ENCODE measurements around the gene RGMB. TPM values are rescaled to one million over a fixed set of nuclear protein-coding genes. Genes with fewer than 3 reads are reported as not detected.

RGMB gene
- total and polyA plus RNA-seq, 2 of the 13 experiments (the other 11 are each of a cell fraction or from before 2014, with no cell fraction given) = 3.0 to 3.8 TPM

- ChIA-PET POLR2A (no interaction called here), CTCF (ENCODE audit: low intra/inter-chr PET ratio, low total read pairs) (no interaction called here)
- Histone ChIP-seq H3K4me3 (replicated peaks in 1 of 3; ENCODE audit: insufficient read depth in 1 of 3, low read depth in 2 of 3, low read length in 3 of 3) (no peak overlapping the region), H3K36me3 (replicated peaks in 1 of 2; ENCODE audit: control insufficient read depth in 1 of 2, insufficient read depth in 2 of 2, low read length in 2 of 2) (no peaks in the 10 kb centered on the region), H3K9ac (ENCODE audit: insufficient read depth, low read depth, low read length) (no peak overlapping the region), H3K27ac (ENCODE audit: extremely low read length, insufficient read depth, low read length) (no peak overlapping the region), H2AFZ (ENCODE audit: low read length) (no peak overlapping the region), H3K27me3 (ENCODE audit: control insufficient read depth in 1 of 2, insufficient read depth in 2 of 2, low read length in 2 of 2) (no peaks in the 10 kb centered on the region; a peak in 1 of 5 replicates), H3K4me2 (ENCODE audit: low read depth, low read length) (no peak overlapping the region), H3K4me1 (ENCODE audit: insufficient read depth, low read length) (no peaks in the 10 kb centered on the region), H3K79me2 (ENCODE audit: insufficient read depth, low read length) (no peaks in the 10 kb centered on the region), H3K9me3 (ENCODE audit: low read length) (no peaks in the 10 kb centered on the region), H4K20me1 (ENCODE audit: insufficient read depth, low read length) (no peaks in the 10 kb centered on the region)
- in situ Hi-C loops (cut with HindIII; ENCODE audit: extremely low pct_ligation_motif_present, low pct_unique_long_range_greater_than_20kb) (loop anchor here (25.0 kb wide), 1 partner anchor 1288 kb away; no protein-coding TSS in a partner anchor), intact Hi-C loops (cut with micrococcal nuclease; ENCODE audit: unreplicated experiment) (loop anchor here (2.0 to 5.0 kb wide), 2 partner anchors 57 to 1528 kb away; no protein-coding TSS in a partner anchor)
- DNase-seq (ENCODE audit: low spot score) = no peak
- no peak for ATAC-seq
- FAIRE-seq = no peak
- BruUV-seq (replicated peaks) = no TSS peak
- 12% methylated on average over 4 of the region's 4 CpGs for WGBS (ENCODE audit: low lambda C conversion rate)
- TF ChIP-seq JUND (CRISPR knock-in tag; IDR thresholded peaks at IDR 0.05) (no peak), ZNF558 (CRISPR knock-in tag; IDR thresholded peaks at IDR 0.05; ENCODE audit: borderline replicate concordance) (no peak), ZFP90 (CRISPR knock-in tag; IDR thresholded peaks at IDR 0.05; ENCODE audit: borderline replicate concordance) (no peak), ZNF570 (CRISPR knock-in tag; IDR thresholded peaks at IDR 0.05; ENCODE audit: borderline replicate concordance) (no peak), ZNF615 (CRISPR knock-in tag; IDR thresholded peaks at IDR 0.05; ENCODE audit: borderline replicate concordance) (no peak), CBX5 (CRISPR knock-in tag; IDR thresholded peaks at IDR 0.05; ENCODE audit: borderline replicate concordance) (no peak), MXD4 (CRISPR knock-in tag; IDR thresholded peaks at IDR 0.05) (no peak), PCBP1 (IDR thresholded peaks at IDR 0.05; ENCODE audit: borderline replicate concordance, low read depth, low read length) (no peak), SMAD3 (CRISPR knock-in tag; IDR thresholded peaks at IDR 0.05) (no peak), ZFP82 (CRISPR knock-in tag; IDR thresholded peaks at IDR 0.05; ENCODE audit: borderline replicate concordance) (no peak), ZSCAN30 (CRISPR knock-in tag; IDR thresholded peaks at IDR 0.05) (no peak), NCOA5 (CRISPR knock-in tag; IDR thresholded peaks at IDR 0.05) (no peak), MLLT10 (CRISPR knock-in tag; IDR thresholded peaks at IDR 0.05) (no peak), HDAC2 (CRISPR knock-in tag; IDR thresholded peaks at IDR 0.05) (no peak), PLSCR1 (CRISPR knock-in tag; IDR thresholded peaks at IDR 0.05; ENCODE audit: borderline replicate concordance) (no peak), RBM39 (IDR thresholded peaks at IDR 0.05; ENCODE audit: low read depth, low read length, poor library complexity, severe bottlenecking) (no peak), ZNF205 (CRISPR knock-in tag; IDR thresholded peaks at IDR 0.05) (no peak)
- TF ChIP-seq, protein P1, sequence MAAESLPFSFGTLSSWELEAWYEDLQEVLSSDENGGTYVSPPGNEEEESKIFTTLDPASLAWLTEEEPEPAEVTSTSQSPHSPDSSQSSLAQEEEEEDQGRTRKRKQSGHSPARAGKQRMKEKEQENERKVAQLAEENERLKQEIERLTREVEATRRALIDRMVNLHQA (CRISPR knock-in tag; IDR thresholded peaks at IDR 0.05) = no peak
- TF ChIP-seq, protein P2, sequence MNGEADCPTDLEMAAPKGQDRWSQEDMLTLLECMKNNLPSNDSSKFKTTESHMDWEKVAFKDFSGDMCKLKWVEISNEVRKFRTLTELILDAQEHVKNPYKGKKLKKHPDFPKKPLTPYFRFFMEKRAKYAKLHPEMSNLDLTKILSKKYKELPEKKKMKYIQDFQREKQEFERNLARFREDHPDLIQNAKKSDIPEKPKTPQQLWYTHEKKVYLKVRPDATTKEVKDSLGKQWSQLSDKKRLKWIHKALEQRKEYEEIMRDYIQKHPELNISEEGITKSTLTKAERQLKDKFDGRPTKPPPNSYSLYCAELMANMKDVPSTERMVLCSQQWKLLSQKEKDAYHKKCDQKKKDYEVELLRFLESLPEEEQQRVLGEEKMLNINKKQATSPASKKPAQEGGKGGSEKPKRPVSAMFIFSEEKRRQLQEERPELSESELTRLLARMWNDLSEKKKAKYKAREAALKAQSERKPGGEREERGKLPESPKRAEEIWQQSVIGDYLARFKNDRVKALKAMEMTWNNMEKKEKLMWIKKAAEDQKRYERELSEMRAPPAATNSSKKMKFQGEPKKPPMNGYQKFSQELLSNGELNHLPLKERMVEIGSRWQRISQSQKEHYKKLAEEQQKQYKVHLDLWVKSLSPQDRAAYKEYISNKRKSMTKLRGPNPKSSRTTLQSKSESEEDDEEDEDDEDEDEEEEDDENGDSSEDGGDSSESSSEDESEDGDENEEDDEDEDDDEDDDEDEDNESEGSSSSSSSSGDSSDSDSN (CRISPR knock-in tag; IDR thresholded peaks at IDR 0.05) = no peak
Observed at GRCh38 chr5:98825582-98826375, 52.3 kb downstream of the RGMB start.

Measured in HepG2 (cell line).